ENCODE results near the gene NINJ2. TPM values are rescaled to one million over a fixed set of nuclear protein-coding genes. Genes with fewer than 3 reads are reported as not detected.

NINJ2 gene
- polyA plus RNA-seq, 2 of the 4 experiments (the other 2 are of a cell fraction), result 0.76 to 1.2 TPM

DNA sequence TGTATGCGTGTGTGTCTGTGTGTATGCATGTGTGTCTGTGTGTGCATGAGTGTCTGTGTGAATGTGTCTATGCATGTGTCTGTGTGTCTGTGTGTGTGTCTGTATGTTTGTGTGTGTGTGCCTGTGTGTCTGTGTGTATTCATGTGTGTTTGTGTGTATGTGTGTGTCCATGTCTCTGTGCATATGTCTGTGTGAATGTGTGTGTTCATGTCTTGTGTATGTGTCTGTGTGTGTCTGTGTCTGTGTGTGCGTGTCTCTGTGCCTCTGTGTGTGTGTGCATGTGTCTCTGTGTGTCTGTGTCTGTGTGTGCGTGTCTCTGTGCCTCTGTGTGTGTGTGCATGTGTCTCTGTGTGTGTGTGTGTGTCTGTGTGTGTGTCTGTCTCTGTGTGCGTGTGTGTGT, 82.4 kb downstream of the NINJ2 start:
- Histone ChIP-seq H3K9me3 (no peaks in the 10 kb centered on the region), H3K4me1 (peaks cover 37% of the 10 kb centered on the region), H3K4me2 (no peak overlapping the region), H3K4me3 (no peak overlapping the region), H3K27ac (no peak overlapping the region; a peak in 1 of 6 replicates)
- 95% methylated on average over 4 of the region's 4 CpGs for WGBS (ENCODE audit: missing lambda C conversion rate)
- ATAC-seq, result no peak
- ChIA-PET CTCF (interaction anchor here (0.6 to 13.7 kb wide), 7 partner anchors 10 to 226 kb away, joined by 3 to 292 read pairs (median 3); partner anchors contain the start of gene WNK1), POLR2A (no interaction called here)
- TF ChIP-seq RNF2 (IDR thresholded peaks at IDR 0.05; ENCODE audit: borderline replicate concordance, low read depth) (no peak), FOXS1 (CRISPR knock-in tag; IDR thresholded peaks at IDR 0.05) (no peak), ELK1 (IDR thresholded peaks at IDR 0.05; ENCODE audit: low read depth, low read length) (no peak), EP300 (IDR thresholded peaks at IDR 0.05) (no peak), CBX8 (IDR thresholded peaks at IDR 0.05) (no peak), HEYL (CRISPR knock-in tag; IDR thresholded peaks at IDR 0.05) (no peak), RAD21 (conservative IDR thresholded peaks at IDR 0.05 in 1 of 2, IDR thresholded peaks at IDR 0.05 in 1 of 2) (no peak), KDM1A (IDR thresholded peaks at IDR 0.05; ENCODE audit: low read depth) (no peak), CHD4 (IDR thresholded peaks at IDR 0.05; ENCODE audit: borderline replicate concordance) (no peak), CBX2 (IDR thresholded peaks at IDR 0.05; ENCODE audit: borderline replicate concordance, low read depth) (no peak), ESRRA (IDR thresholded peaks at IDR 0.05; ENCODE audit: borderline replicate concordance, low read length) (no peak), CEBPB (IDR thresholded peaks at IDR 0.05) (no peak), EHF (CRISPR knock-in tag; IDR thresholded peaks at IDR 0.05) (no peak), FOSL2 (IDR thresholded peaks at IDR 0.05) (no peak), FOSL2 (CRISPR knock-in tag; IDR thresholded peaks at IDR 0.05) (no peak), MAFK (IDR thresholded peaks at IDR 0.05; ENCODE audit: partially characterized antibody) (no peak)
- TF ChIP-seq, protein P1, sequence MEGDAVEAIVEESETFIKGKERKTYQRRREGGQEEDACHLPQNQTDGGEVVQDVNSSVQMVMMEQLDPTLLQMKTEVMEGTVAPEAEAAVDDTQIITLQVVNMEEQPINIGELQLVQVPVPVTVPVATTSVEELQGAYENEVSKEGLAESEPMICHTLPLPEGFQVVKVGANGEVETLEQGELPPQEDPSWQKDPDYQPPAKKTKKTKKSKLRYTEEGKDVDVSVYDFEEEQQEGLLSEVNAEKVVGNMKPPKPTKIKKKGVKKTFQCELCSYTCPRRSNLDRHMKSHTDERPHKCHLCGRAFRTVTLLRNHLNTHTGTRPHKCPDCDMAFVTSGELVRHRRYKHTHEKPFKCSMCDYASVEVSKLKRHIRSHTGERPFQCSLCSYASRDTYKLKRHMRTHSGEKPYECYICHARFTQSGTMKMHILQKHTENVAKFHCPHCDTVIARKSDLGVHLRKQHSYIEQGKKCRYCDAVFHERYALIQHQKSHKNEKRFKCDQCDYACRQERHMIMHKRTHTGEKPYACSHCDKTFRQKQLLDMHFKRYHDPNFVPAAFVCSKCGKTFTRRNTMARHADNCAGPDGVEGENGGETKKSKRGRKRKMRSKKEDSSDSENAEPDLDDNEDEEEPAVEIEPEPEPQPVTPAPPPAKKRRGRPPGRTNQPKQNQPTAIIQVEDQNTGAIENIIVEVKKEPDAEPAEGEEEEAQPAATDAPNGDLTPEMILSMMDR (IDR thresholded peaks at IDR 0.05), result no peak
- TF ChIP-seq, protein P2, sequence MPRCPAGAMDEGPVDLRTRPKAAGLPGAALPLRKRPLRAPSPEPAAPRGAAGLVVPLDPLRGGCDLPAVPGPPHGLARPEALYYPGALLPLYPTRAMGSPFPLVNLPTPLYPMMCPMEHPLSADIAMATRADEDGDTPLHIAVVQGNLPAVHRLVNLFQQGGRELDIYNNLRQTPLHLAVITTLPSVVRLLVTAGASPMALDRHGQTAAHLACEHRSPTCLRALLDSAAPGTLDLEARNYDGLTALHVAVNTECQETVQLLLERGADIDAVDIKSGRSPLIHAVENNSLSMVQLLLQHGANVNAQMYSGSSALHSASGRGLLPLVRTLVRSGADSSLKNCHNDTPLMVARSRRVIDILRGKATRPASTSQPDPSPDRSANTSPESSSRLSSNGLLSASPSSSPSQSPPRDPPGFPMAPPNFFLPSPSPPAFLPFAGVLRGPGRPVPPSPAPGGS (IDR thresholded peaks at IDR 0.05), result no peak
- TF ChIP-seq, protein P3, sequence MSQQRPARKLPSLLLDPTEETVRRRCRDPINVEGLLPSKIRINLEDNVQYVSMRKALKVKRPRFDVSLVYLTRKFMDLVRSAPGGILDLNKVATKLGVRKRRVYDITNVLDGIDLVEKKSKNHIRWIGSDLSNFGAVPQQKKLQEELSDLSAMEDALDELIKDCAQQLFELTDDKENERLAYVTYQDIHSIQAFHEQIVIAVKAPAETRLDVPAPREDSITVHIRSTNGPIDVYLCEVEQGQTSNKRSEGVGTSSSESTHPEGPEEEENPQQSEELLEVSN (IDR thresholded peaks at IDR 0.05; ENCODE audit: borderline replicate concordance, low read depth), result no peak
- TF ChIP-seq, protein P4, sequence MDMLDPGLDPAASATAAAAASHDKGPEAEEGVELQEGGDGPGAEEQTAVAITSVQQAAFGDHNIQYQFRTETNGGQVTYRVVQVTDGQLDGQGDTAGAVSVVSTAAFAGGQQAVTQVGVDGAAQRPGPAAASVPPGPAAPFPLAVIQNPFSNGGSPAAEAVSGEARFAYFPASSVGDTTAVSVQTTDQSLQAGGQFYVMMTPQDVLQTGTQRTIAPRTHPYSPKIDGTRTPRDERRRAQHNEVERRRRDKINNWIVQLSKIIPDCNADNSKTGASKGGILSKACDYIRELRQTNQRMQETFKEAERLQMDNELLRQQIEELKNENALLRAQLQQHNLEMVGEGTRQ (IDR thresholded peaks at IDR 0.05), result no peak
- no peak for FAIRE-seq
- no peak for DNase-seq (ENCODE audit: low read depth in 1 of 2, low spot score in 1 of 2)

GRCh38 chr12:579420-580110, 83.7 kb downstream of the NINJ2 start:
- no peak for ATAC-seq
- no peak for FAIRE-seq

More at GRCh38 chr12:579420-580110, 83.7 kb downstream of the NINJ2 start:
- Histone ChIP-seq H3K27ac (peak overlapping the region; percentile 54 to 63; a peak in 4 of 6 replicates), H3K4me3 (no peak overlapping the region), H3K4me2 (peak overlapping the region; percentile 62), H3K4me1 (peaks cover 40% of the 10 kb centered on the region), H3K9me3 (peaks cover 3% of the 10 kb centered on the region; the same call in 1 of the 3 replicates)
- TF ChIP-seq EHMT2 (IDR thresholded peaks at IDR 0.05; ENCODE audit: low read depth) (no peak), HOXB5 (CRISPR knock-in tag; IDR thresholded peaks at IDR 0.05) (no peak), ZSCAN20 (CRISPR knock-in tag; IDR thresholded peaks at IDR 0.05) (no peak), CEBPB (IDR thresholded peaks at IDR 0.05) (no peak)
- TF ChIP-seq, protein P2 (IDR thresholded peaks at IDR 0.05), result no peak
- CTCF ChIA-PET, result interaction anchor here (0.6 to 13.7 kb wide), 7 partner anchors 9 to 1007 kb away, joined by 3 to 292 read pairs (median 3); partner anchors contain the start of genes RAD52 and WNK1
- no peak for DNase-seq (ENCODE audit: low read depth in 1 of 2, low spot score in 1 of 2)
- POLR2A ChIA-PET, result interaction anchor here (1.1 kb wide), 1 partner anchor 171 kb away, joined by 3 read pairs; no protein-coding TSS in a partner anchor
- 69% methylated on average over 9 of the region's 9 CpGs for whole genome bisulfite sequencing (ENCODE audit: missing lambda C conversion rate)

Measured in A549 (cell line).